NCI-H526 (cell line): Measurements from ENCODE around the gene IRF2BPL.

Experiments
- DNase-seq, 2 experiments: peaks; one replicate each; lab custom pipeline; 2025; lab: John Stamatoyannopoulos, UW

Gene IRF2BPL

GRCh38 chr14:77011245-77011644 lies 17.3 kb downstream of the IRF2BPL start:
- DNase-seq = peak in 1 of 2 experiments; percentile 25

DNA sequence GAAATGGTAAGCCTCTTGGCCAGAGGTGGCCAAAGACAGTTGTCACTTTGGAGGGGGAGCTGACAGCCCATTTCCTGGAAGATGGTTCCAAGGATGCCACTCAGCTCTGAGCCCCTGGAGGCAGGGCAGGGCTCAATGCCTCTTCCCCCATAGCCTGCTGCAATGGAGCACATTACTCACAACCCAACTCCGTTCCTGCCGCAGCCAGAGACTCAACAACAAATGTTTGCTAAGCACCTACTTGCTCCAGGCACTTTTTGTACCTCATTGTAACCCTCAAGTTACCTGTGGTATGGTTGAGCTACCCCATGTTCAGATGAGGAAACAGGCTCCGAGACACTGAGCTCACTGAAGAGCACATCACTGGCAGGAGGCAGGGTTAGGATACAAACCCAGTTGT lies 19.5 kb downstream of the IRF2BPL start:
- DNase-seq = no peak

DNA sequence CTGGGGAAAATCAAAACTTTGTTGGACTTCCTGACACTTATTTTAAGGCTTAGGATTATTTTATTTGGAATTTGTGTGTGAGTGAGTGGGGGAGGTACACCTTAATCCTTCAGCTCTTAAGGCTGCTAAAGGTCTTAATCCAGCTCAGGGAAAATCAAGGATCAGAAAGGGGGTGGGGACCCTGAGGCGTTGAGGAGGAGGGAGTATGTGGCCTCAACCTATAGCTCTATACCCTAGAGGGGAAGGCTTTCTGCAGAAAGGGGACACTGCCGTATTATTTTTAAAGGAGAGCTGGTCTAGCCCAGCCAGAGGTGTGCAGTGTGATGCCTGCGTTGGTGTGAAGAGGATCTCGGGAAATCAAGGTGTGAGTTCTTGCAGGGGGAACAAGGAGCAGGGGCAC lies 20.0 kb downstream of the IRF2BPL start:
- DNase-seq = no peak

DNA sequence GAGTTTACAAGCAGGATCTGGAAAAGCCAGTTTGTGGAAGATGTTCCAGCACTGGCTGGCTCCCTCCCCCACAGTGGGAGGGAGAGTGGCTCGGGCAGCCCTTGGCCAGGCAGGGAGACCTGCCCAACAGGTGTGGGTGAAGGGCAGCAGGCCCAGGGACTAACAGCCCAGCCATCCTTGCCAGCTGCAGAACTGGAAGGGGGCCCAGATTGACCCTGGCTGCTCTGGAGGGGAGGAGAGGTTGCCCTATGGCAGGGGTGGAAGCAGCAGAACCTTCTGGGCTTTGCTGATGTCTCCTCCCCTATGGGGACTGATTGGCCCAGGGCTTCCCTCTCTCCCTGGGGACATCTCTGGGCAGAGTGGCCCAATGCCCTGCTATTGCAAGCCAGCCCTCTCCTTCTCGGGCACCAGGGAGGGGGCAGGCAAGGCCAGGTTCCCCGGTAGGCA lies 20.5 kb downstream of the IRF2BPL start:
- DNase-seq = peak in 1 of 2 experiments; percentile 69

GRCh38 chr14:77007183-77007974 lies 21.1 kb downstream of the IRF2BPL start:
- peak in 1 of 2 experiments; percentile 32 for DNase-seq

GRCh38 chr14:77006132-77006531 lies 22.4 kb downstream of the IRF2BPL start:
- DNase-seq = no peak

DNA sequence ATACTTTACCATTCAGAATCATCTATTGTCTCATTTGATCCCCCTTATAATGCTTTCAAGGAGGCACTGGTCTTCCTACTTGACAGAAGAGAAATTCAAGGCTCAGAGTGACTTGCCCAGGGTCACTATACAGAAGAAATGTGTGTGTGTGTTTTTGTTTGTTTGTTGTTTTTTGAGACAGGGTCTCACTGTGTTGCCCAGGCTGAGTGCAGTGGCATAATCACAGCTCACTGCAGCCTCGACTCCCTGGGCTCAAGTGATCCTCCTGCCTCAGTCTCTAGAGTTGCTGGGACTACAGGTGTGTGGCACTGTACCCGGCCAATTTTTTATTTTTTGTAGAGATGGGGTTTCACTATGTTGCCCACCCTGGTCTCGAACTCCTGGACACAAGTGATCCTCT lies 22.9 kb downstream of the IRF2BPL start:
- no peak for DNase-seq

- DNase-seq = no peak
These were observed 23.6 kb downstream of the IRF2BPL start for GRCh38 chr14:77004711-77005460.

DNA sequence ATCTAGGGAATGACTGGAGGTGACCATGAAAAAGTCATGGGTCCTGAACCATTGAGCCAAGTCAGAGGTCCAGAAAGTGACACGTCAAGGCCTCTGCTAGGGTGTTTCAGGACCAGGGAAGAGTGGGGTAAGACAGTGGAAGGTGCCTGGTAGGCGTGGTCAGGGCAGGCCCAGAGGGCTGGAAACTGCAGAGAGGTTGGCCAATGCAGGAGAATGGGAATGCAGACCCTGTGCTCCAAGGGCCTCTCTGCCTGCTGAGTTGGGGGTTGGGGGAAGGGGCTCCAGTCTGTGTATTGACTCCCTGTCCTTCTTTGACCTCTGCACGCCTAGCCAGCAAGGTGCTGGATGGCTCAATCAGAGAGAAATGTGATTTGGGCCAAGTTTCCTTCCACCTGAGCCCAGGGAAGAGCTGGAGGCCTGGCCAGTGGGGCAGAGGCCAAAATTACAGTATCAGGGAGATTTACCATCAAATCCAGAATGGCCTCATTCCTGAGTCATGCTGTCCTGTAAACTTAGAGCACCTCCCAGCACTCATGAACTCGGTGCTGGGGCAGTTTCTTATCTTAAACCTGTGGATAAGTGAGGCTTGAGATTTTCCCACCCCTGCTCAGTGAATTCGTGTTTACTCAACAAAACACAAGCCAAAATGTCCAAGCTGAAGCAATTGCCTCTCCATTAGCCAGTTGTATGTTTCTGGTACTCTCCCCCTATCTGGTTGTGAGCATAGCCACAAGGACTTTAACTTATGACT lies 24.4 kb downstream of the IRF2BPL start:
- DNase-seq = no peak

DNA sequence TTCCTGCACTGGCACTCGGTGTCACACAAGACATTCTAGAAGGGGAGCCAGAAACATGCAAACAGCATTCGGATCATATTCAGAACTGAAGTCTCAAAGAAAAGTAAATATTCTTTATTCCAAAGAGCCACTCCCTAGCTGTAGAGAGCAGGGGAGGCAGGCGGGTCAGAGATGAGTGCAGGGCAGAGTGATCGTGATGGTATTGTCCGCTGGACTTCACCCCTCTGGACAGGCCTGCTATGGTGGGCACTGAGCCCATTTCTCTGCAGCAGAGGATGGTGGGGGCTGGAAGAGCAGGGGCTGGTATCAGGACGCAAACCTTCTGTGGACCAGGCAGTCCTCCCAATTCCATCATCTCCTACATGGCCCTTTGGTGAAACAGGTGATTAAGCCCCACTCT lies 25.6 kb downstream of the IRF2BPL start:
- no peak for DNase-seq

DNA sequence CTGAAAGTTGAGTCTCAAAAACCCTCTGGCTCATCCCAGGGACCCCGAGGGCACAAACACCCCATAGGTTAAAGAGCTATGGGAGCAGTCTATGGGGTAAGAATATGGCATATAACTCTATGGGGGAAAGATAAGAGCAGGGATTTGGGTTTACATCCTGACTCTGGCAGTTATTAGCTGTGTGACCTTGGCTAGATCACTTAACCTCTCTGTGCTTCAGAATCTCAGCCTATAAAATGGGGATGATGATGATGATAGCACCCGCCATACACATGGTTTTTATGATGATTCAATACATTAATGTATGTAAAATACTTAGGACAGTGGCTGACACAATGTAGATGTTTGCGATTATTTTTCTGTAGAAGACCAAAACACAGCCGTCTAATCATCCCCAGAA lies 26.2 kb downstream of the IRF2BPL start:
- no peak for DNase-seq

GRCh38 chr14:77000340-77001270 lies 27.9 kb downstream of the IRF2BPL start:
- peak; percentile 17 to 50 for DNase-seq

DNA sequence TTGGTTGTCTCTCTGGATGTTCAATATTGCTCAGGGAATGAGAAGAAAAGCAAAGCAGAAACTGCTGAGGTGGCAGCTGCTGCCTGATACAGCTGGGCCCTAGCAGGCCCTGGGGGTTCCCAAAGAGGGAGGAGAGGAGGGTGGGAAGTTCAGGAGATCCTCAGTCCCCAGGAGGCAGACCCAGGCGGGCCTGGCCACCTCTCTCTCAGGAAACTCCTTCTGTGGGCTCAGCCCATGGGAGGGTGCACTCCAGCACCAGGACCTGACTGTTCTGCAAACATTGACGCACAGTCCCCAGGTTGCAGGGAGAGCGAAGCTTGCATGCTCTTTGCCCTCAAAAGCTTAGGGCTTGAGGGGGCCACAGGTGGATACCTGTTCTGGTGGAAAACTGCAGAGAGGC lies 29.6 kb downstream of the IRF2BPL start:
- no peak for DNase-seq

- peak in 1 of 2 experiments; percentile 19 for DNase-seq
These were observed 31.1 kb downstream of the IRF2BPL start for GRCh38 chr14:76997257-76997970.

DNA sequence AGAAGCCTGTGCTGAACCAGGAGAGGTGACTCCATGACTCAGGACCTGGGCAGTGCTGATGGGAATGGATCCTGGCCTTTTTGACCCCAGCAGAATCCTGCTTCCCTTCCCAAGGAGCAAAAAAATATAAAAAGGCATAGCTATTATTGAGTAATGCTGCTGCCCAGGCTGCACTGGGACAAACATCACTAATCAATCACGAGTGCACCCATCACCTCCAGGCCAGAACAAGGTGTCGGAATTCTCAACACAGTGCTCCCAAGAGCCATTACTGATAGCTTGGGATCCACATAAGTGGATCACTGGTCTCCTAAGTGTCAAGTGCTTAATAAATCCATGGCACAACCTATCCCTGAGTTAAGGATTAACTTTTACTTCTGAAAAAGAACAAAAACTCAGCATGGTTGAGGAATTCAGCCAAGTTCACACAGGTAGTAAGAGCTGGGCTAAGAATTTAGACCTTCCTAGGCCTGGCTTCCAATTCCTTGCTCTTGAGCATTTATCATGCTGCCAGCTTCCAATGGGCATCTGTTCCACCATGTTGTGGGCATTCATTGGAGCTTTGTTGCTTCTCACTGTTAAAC lies 31.9 kb downstream of the IRF2BPL start:
- no peak for DNase-seq

- no peak for DNase-seq
These were observed 33.1 kb downstream of the IRF2BPL start for GRCh38 chr14:76995279-76996035.

GRCh38 chr14:76993752-76994151 lies 34.8 kb downstream of the IRF2BPL start:
- DNase-seq = no peak

- no peak for DNase-seq
These were observed 38.4 kb downstream of the IRF2BPL start for GRCh38 chr14:76990084-76990483.

- no peak for DNase-seq
These were observed 40.5 kb downstream of the IRF2BPL start for GRCh38 chr14:76987956-76988520.
